Stimulated activated CD8-positive, alpha-beta memory T cell treated with anti-CD3 and anti-CD28 coated beads, Interleukin-12 subunit alpha, Interleukin-12 subunit beta, amount 100 ng/mL, for 24 hours (primary cell): ENCODE measurements around the gene MYO18B.

ENCODE experiments used
- DNase-seq: peaks from one replicate; pipeline ENCODE4 v3.0.0-alpha.2; 2020; ENCODE audit errors: extremely low read depth

The MYO18B gene

GRCh38 chr22:25748704-25749103, 6.7 kb downstream of the MYO18B start:
- DNase-seq: no peak

DNA sequence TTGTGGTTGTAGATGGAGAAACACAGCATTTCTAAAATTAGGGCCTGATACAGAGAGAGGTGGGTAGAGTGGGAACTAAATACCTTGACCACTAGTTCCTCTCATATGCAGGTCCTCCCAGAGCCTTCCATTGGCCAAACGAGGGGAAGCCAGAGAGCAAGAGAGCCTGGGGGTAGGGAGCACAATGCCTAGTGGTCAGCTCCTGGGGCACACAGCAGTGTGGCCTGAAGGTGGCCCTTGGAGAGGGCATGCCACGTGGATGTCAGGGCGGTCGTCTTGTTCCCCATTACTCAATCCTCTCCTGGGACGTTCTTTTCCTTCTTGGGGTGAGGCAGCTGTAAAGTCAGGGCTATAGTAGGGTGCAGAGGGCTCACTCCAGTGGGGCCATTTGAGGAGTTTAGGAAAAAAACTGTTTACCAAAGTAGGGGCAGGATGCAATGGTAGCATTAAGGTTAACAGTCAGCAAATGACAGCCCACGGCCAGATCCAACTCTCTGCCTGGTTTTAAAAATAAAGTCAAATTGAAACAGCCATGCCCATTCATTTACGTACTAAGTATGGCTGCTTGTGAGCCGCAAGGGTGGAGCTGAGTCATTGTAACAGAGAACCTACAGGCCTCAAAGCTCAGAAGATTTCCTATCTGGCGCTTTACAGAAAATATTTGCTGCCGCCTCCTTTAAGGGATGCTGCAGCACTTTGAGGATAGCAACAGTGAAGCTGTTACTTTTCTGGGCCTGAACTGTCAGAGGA, 7.6 kb downstream of the MYO18B start:
- DNase-seq: no peak

DNA sequence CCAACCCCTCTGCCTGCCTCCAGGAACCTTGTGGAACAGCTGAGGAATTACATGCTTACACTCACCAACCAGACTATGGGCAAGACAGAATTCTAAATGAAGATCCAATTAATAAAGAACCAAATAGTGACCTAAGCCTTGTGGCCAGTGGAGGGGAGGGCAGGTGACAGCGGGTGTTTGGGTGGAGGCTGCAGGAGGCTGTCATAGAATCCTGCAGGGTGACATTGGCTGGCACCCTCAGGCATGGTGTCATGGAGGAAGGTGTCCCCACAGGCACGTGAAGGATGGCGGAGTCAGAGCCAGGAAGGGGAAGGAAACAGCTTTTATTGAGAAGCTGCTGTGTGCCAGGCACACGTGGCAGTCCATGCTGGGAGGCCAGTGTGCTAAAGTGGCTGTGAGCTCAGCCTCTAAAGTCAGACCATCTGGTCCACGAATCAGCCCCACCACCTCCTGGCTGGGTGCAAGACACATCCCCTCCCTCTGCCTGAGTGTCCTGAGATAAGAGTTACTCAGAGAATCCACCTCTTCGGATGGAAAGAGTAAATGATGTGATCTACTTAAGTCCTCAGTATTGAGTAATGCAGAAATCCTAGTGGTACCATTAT, 8.7 kb downstream of the MYO18B start:
- no peak for DNase-seq

DNA sequence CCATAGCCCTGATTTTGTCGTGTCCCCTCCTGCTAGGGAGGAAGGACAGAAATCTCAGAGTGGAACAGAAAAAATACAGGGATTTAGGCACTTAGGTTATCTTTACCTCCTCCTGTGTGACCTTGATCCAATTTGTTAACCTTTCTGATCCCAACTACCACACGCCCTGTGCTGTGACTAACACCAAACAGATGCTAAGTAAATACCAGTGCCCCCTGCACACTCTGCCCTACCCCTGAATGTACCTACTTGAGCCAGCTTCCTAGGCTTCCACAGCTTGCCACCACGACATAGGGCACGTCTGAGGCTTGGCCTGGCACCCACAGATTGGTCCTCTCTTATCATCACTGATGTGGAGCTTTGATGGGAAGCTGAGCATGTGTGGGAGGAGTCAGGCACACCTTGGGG, 9.2 kb downstream of the MYO18B start:
- no peak for DNase-seq

- DNase-seq: no peak
Observed at GRCh38 chr22:25752615-25753214, 10.7 kb downstream of the MYO18B start.

DNA sequence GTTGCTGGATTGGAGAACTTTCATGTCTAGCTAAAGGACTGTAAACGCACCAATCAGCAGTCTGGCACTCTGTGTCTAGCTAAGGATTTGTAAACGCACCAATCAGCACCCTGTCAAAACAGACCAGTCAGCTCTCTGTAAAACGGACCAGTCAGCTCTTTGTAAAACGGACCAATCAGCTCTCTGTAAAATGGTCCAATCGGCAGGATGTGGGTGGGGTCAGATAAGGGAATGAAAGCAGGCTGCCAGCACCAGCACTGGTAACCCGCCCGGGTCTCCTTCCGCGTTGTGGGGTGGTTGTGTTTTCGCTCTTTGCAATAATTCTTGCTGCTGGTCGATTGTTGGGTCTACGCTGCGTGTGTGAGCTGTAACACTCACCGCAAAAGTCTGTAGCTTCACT, 11.3 kb downstream of the MYO18B start:
- no peak for DNase-seq

DNA sequence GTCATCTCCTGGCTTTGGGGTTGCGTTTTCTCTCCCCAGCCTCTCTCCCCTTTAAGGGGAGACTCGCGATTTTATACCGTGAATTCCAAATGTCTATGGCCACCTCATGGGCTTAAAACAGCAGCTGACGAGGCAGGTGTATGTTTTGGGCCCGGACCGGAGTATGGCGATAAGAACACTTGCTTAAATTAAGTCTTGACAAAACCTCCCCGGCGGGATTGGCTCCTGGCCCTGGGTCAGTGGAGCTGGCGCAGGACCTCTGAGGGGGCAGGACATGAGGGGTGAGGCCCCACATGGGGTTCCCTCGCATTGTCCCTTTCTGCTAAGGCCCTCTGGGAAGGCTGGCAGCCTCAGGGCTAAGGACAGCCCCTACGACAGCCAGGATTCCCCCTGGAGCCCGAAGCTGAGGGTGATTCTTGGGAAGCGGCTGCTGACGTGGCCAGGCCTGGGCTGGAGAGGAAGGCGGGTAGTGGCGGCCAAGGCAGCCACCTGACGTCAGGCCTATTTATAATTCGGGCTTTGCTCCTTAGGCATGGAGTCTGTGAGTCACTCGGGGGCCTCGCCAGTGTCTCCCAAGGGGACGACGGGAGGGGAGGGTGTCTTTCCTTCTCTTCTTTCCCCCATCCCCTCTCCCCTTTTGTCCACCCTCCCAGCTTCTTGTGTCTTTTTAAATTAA, 12.7 kb downstream of the MYO18B start:
- DNase-seq: no peak

GRCh38 chr22:25757686-25758085, 15.7 kb downstream of the MYO18B start:
- no peak for DNase-seq

- DNase-seq: no peak
Observed at GRCh38 chr22:25758316-25758715, 16.3 kb downstream of the MYO18B start.

DNA sequence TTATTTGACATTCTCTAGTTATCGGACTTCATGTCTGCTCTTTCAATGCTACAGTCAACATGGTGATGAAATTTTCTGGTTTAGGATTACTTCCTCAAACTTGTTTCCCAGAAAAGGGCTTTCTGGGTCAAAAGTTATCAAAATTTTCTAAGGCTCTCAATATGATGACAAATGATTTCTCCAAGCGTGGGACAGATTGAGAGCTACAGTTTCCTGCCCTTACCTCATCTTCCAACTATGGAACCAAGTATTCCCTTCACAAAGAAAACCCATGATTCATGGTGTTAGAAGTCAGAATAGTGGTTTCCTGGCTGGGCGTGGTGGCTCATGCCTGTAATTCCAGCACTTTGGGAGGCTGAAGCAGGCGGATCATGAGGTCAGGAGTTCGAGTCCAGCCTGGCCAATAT, 17.8 kb downstream of the MYO18B start:
- no peak for DNase-seq

DNA sequence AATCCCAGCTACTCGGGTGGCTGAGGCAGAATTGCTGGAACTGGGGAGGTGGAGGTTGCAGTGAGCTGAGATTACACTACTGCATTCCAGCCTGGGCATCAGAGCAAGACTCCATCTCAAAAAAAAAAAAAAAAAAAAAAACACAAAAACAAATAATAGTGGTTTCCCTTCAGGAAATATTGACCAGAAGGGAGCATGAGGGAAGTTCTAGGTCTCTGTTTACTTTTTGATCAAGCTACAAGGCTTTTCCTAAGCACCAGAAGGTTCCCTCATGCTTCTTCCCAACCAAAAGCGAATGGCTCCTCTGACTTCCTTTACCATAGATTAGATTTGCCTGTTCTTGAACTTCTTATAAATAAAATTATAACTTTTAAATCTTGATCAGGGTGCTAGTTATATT, 18.3 kb downstream of the MYO18B start:
- no peak for DNase-seq

- DNase-seq: no peak
Observed at GRCh38 chr22:25760848-25761595, 19.0 kb downstream of the MYO18B start.

- DNase-seq: no peak
Observed at GRCh38 chr22:25762147-25762546, 20.2 kb downstream of the MYO18B start.

- DNase-seq: no peak
Observed at GRCh38 chr22:25763239-25763777, 21.3 kb downstream of the MYO18B start.

DNA sequence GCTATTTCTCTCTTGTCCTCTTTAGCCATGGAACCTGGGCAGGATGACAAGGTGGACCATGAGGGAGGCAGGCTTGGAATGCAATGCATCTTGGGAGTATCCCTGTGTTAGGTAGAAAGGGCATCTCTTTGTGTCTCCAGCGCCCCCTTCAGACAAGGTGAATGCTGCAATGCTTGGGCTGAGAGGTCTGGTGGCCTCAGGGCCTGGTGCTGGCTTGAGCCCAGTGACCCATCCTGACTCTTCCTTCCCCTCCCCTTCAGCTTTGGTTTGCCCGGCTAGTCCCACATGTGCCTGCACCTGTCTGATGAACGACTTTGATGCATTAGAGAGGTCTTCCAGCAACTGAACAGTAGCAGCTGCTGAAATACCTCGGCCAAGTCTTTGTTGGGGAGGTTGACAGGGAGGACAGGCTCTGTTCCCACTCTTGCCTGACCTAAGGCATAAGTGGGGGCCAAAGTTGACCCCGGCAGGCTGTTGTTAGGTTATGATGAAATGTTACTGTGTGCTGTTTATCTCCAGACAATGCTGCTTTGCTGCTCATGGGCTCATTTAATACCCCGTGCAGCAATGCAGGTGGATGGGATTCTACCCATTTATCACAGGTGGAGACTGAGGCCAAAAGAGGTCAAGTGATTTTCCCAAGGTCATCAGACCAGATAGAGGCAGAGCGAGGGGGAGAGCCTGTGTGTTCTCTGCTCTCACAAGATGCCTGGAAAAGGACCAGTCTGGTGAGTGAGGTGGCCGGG, 22.5 kb downstream of the MYO18B start:
- DNase-seq: no peak

DNA sequence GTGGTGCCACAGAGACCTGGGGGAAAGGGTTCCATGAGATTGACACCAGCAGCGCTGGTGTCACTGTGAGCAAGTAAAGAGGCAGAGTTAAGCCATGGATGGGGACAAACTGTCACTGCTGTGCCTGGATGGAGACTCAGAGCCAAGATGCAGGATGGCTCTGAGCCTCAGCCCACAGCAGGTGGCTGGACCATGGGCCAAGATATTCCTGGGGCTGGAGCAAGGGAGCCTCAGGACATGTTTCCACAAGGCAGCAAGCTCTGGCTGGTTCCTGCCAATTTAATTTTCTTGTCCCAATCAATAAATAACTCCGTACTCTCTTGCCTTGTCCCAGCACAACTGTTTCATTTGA, 23.0 kb downstream of the MYO18B start:
- no peak for DNase-seq

GRCh38 chr22:25765801-25766200, 23.8 kb downstream of the MYO18B start:
- DNase-seq: no peak

- no peak for DNase-seq
Observed at GRCh38 chr22:25766418-25766817, 24.4 kb downstream of the MYO18B start.

DNA sequence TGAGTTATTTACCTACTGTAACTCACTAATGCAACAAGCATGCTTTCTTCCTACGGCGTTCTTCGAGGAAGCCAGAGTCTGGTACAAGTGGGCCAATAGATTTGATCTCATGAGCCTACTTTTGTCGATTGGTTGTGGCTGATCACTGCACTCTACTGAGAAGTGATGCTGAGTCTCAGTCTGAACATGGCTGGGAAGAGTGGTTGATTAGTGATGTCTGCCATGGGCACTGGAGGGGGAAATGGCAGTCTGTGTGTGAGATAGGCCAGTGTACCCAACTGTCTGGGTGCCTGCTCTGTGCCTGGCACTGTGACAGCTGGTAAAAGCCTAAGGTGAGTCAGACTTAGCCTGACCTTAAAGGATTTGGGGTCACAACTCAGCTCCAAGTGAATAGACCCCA, 28.3 kb downstream of the MYO18B start:
- no peak for DNase-seq

DNA sequence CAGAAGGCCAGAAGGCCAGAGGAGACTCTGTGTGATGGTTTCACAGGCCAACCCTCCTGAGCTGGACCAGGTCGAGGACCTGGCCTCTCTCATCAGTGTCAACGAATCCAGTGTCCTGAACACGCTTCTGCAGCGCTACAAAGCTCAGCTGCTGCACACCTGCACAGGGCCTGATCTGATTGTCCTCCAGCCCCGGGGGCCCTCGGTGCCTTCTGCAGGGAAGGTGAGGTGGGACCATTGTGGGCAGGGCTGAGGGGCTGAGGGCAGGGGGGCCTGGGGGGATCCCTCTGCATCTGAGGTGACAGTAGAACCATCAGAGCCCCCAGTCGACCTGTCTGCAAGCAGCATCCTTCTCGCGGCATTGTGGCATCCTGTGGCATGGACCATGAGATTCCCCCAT, 30.3 kb downstream of the MYO18B start:
- no peak for DNase-seq

DNA sequence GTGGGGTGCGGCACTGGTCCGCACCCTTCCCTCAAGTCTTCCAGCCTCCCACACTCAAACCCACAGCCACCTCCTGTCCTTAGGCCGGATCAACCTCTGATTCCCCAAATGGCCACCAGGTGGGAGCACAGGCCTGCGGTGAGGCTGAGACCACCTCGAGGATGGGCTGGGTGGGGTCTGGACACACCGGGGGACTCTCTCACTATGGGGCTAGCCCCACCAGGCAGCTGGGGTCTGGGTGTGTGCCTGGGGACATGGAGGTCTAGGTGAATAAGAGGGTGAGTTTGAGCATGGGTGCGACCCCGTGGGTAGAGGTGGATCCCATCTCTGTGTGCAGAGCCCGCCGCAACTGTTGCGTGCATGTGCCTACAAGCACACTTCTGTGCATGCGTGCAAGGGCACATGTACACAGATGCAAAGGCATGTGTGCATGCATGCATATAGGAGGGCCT, 32.6 kb downstream of the MYO18B start:
- no peak for DNase-seq
